K562 (cell line): Measurements from ENCODE around the gene CKS2. TPM values are rescaled to one million over a fixed set of nuclear protein-coding genes. Genes with fewer than 3 reads are reported as not detected.

ENCODE experiments used
- ATF3 ChIP-seq, 2 experiments: fragments of 450-650 bp in 1 of 2; sonication (generic) in 1 of 2; formaldehyde crosslinking in 1 of 2; IDR thresholded peaks in 1 of 2; conservative IDR thresholded peaks in 1 of 2; 2 replicates each; pipeline versions ENCODE4 v1.6.1 to v1.8.1; 2016 to 2023; ENCODE audit warnings: mild to moderate bottlenecking in 2 of 2, moderate library complexity in 2 of 2, inconsistent platforms in 1 of 2, missing genetic modification reagents in 1 of 2
- CHD7 ChIP-seq: fragments of 200-600 bp; sonication (generic); IDR thresholded peaks from one replicate; pipeline ENCODE4 v1.6.1; 2012; ENCODE audit warnings: mild to moderate bottlenecking, low read depth, low read length, inconsistent platforms
- RAD21 ChIP-seq, 2 experiments: fragments of 250-450 bp in 1 of 2; fragments of 450-650 bp in 1 of 2; sonication (Bioruptor Pico) in 1 of 2; formaldehyde crosslinking in 1 of 2; IDR thresholded peaks in 1 of 2; conservative IDR thresholded peaks in 1 of 2; 2 replicates each; pipeline versions ENCODE4 v1.4.0 to v1.8.0; 2020 to 2022; ENCODE audit warnings: mild to moderate bottlenecking in 2 of 2, moderate library complexity in 1 of 2
- polyA plus RNA-seq, 8 experiments: library from polyadenylated mRNA; depleted of rRNA in 4 of 8; stranded (reverse) in 5 of 8; unstranded in 3 of 8; fragments of >200 nt; fragmentation: Nextera tagmentation in 2 of 8; fragmentation: Illumina TruSeq in 1 of 8; extraction: Ambion mirVana in 2 of 8; extraction: Trizol in 1 of 8; gene quantifications; 2 replicates each; pipeline versions ENCODE4 v1.2.1 to v1.2.3, GENCODE V29; 2011 to 2014; ENCODE audit warnings: inconsistent platforms in 1 of 8, missing spikeins in 1 of 8
- total RNA-seq, 7 experiments: library from RNA; depleted of rRNA in 6 of 7; stranded (reverse); fragments of >200 nt in 6 of 7; fragmentation: Illumina TruSeq in 2 of 7; extraction: Trizol in 2 of 7; gene quantifications; 2 replicates each; pipeline versions ENCODE4 v1.2.1 to v1.2.3, GENCODE V29; 2011 to 2021; ENCODE audit warnings: low replicate concordance in 1 of 7

The CKS2 gene
- total and polyA plus RNA-seq, 9 of the 15 experiments (the other 6 are each of a cell fraction or from before 2014, with no cell fraction given): 123 to 941 (median 321) TPM

- TF ChIP-seq CHD7: no peak
- TF ChIP-seq ATF3 (IDR thresholded peaks at IDR 0.05): peak; percentile 91; the same call in 1 of the 2 replicates
- TF ChIP-seq ATF3 (CRISPR knock-in tag; conservative IDR thresholded peaks at IDR 0.05): no peak
- peak; percentile 23; a peak in 1 of 4 replicates for TF ChIP-seq RAD21 (CRISPR knock-in tag; conservative IDR thresholded peaks at IDR 0.05 in 1 of 2, IDR thresholded peaks at IDR 0.05 in 1 of 2)
Observed at GRCh38 chr9:89319015-89319905, 8.3 kb downstream of the CKS2 start (continued).
